ENCODE measurements around the gene RASSF5. TPM values are rescaled to one million over a fixed set of nuclear protein-coding genes. Genes with fewer than 3 reads are reported as not detected.

RASSF5 gene
- total and polyA plus RNA-seq, 9 of the 15 experiments (the other 6 are each of a cell fraction or from before 2014, with no cell fraction given) = 6.1 to 41.0 (median 25.2) TPM

DNA sequence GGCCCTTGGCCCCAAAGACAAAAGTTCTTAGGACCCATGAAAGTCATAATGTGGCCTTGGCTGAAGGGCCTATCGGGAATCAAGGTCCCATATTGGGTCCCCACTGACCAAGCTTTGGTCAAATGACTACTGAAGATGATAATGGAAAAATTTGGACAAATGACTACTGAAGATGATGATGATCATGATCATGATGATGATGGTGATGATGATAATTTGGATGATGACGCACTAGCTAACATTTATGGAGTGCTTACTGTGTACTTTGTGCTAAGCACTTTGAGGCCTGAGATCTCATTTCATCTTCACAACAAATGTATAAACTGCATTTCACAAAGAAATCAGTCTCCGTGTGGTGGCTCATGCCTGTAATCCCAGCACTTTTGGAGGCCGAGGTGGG, 65.5 kb downstream of the RASSF5 start:
- ATAC-seq (no peak), DNase-seq (ENCODE audit: extremely low read depth in 1 of 4, low spot score in 3 of 4) (no peak), FAIRE-seq (no peak)
- peaks cover 5% of the 10 kb centered on the region for H3K9me1 ChIP-seq (ENCODE audit: control insufficient read depth, insufficient read depth, low read length)
- no peak overlapping the region for H2AFZ ChIP-seq (ENCODE audit: low read depth, low read length)
- no peak overlapping the region for H3K4me2 ChIP-seq (ENCODE audit: insufficient read depth, low read length)
- intact Hi-C loops (cut with micrococcal nuclease) = no loop called here
- H3K27me3 ChIP-seq (ENCODE audit: control insufficient read depth in 2 of 2, insufficient read depth in 2 of 2, low read length in 2 of 2) = no peaks in the 10 kb centered on the region
- H3K9ac ChIP-seq (ENCODE audit: insufficient read depth in 1 of 2, low read depth in 2 of 2, low read length in 2 of 2) = no peak overlapping the region
- in situ Hi-C loops (cut with MboI) = no loop called here
- WGBS (ENCODE audit: insufficient coverage, low coverage, missing lambda C conversion rate) = 78% methylated on average over 4 of the region's 4 CpGs
- POLR2A ChIA-PET = interaction anchor here (0.8 to 1.2 kb wide), 2 partner anchors 13 to 15 kb away, joined by 3 read pairs; no protein-coding TSS in a partner anchor
- peaks cover 38% of the 10 kb centered on the region; the same call in 2 of the 3 replicates for H3K36me3 ChIP-seq (ENCODE audit: control insufficient read depth, insufficient read depth, low read length)
- TF ChIP-seq GABPB1 (CRISPR knock-in tag; IDR thresholded peaks at IDR 0.05) = no peak
- TF ChIP-seq, protein P1, sequence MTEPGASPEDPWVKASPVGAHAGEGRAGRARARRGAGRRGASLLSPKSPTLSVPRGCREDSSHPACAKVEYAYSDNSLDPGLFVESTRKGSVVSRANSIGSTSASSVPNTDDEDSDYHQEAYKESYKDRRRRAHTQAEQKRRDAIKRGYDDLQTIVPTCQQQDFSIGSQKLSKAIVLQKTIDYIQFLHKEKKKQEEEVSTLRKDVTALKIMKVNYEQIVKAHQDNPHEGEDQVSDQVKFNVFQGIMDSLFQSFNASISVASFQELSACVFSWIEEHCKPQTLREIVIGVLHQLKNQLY (CRISPR knock-in tag; conservative IDR thresholded peaks at IDR 0.05) = no peak
- TF ChIP-seq ZKSCAN8 (CRISPR knock-in tag; IDR thresholded peaks at IDR 0.05) = 0 out of 2 replicates have a peak, but pooled peaks have one; percentile 24
- TF ChIP-seq, protein P2, sequence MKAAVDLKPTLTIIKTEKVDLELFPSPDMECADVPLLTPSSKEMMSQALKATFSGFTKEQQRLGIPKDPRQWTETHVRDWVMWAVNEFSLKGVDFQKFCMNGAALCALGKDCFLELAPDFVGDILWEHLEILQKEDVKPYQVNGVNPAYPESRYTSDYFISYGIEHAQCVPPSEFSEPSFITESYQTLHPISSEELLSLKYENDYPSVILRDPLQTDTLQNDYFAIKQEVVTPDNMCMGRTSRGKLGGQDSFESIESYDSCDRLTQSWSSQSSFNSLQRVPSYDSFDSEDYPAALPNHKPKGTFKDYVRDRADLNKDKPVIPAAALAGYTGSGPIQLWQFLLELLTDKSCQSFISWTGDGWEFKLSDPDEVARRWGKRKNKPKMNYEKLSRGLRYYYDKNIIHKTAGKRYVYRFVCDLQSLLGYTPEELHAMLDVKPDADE (conservative IDR thresholded peaks at IDR 0.05; ENCODE audit: control insufficient read depth, low read depth, low read length) = no peak
- TF ChIP-seq, protein P3, sequence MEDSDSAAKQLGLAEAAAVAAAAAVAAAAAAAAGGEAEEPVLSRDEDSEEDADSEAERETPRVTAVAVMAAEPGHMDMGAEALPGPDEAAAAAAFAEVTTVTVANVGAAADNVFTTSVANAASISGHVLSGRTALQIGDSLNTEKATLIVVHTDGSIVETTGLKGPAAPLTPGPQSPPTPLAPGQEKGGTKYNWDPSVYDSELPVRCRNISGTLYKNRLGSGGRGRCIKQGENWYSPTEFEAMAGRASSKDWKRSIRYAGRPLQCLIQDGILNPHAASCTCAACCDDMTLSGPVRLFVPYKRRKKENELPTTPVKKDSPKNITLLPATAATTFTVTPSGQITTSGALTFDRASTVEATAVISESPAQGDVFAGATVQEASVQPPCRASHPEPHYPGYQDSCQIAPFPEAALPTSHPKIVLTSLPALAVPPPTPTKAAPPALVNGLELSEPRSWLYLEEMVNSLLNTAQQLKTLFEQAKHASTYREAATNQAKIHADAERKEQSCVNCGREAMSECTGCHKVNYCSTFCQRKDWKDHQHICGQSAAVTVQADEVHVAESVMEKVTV (CRISPR knock-in tag; IDR thresholded peaks at IDR 0.05) = no peak
- TF ChIP-seq, protein P4, sequence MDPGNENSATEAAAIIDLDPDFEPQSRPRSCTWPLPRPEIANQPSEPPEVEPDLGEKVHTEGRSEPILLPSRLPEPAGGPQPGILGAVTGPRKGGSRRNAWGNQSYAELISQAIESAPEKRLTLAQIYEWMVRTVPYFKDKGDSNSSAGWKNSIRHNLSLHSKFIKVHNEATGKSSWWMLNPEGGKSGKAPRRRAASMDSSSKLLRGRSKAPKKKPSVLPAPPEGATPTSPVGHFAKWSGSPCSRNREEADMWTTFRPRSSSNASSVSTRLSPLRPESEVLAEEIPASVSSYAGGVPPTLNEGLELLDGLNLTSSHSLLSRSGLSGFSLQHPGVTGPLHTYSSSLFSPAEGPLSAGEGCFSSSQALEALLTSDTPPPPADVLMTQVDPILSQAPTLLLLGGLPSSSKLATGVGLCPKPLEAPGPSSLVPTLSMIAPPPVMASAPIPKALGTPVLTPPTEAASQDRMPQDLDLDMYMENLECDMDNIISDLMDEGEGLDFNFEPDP (CRISPR knock-in tag; IDR thresholded peaks at IDR 0.05) = no peak
- H3K9me3 ChIP-seq (replicated peaks; ENCODE audit: control insufficient read depth, insufficient read depth, low read depth, low read length) = no peaks in the 10 kb centered on the region
- peaks cover 30% of the 10 kb centered on the region for H3K79me2 ChIP-seq (ENCODE audit: control insufficient read depth, insufficient read depth, low read length)
- CTCF ChIA-PET (ENCODE audit: low intra/inter-chr PET ratio) = no interaction called here
- H3K27ac ChIP-seq (ENCODE audit: extremely low read depth, low read depth, low read length) = no peak overlapping the region
- no peaks in the 10 kb centered on the region for H4K20me1 ChIP-seq (replicated peaks; ENCODE audit: control insufficient read depth, insufficient read depth, low read length)
- H3K4me1 ChIP-seq (replicated peaks in 1 of 2; ENCODE audit: control insufficient read depth in 2 of 2, insufficient read depth in 2 of 2, low read length in 2 of 2) = peaks cover 19 to 29% of the 10 kb centered on the region in 2 experiments
- H3K4me3 ChIP-seq = no peak overlapping the region
- BruUV-seq (replicated peaks) = no TSS peak

Measured in K562 (cell line).